Measurements from ENCODE around the gene PHOX2A. TPM values are rescaled to one million over a fixed set of nuclear protein-coding genes. Genes with fewer than 3 reads are reported as not detected.

PHOX2A gene
- total RNA-seq, 1 experiment from 2014 or later = not detected

GRCh38 chr11:72265951-72266350 is 22.0 kb upstream of the PHOX2A start:
- H4K20me1 ChIP-seq (ENCODE audit: insufficient read depth) = no peaks in the 10 kb centered on the region
- no peaks in the 10 kb centered on the region; the same call in 1 of the 2 replicates for H3K9me2 ChIP-seq (ENCODE audit: insufficient read depth)
- no peak overlapping the region for H3K27ac ChIP-seq
- H3K36me3 ChIP-seq (ENCODE audit: low read depth) = no peaks in the 10 kb centered on the region
- H3K4me1 ChIP-seq (replicated peaks; ENCODE audit: insufficient read depth) = 0 out of 2 replicates have a peak, but pooled peaks cover 4% of the 10 kb centered on the region
- no peaks in the 10 kb centered on the region for H3K79me2 ChIP-seq (ENCODE audit: low read depth)
- H3K4me3 ChIP-seq = no peak overlapping the region
- CTCF ChIA-PET = no interaction called here
- H3K9me3 ChIP-seq (ENCODE audit: insufficient read depth, low read depth) = no peaks in the 10 kb centered on the region
- intact Hi-C loops (cut with micrococcal nuclease; ENCODE audit: unreplicated experiment) = no loop called here
- H3K4me2 ChIP-seq = no peak overlapping the region
- no TSS peak for BruUV-seq (replicated peaks)
- no peaks in the 10 kb centered on the region for H3K27me3 ChIP-seq (ENCODE audit: insufficient read depth, low read depth)
- no peak overlapping the region for H2AFZ ChIP-seq
- DNase-seq = no peak
- no peak for TF ChIP-seq EZH2 (IDR thresholded peaks at IDR 0.05; ENCODE audit: low read depth)
- TF ChIP-seq, protein P1, sequence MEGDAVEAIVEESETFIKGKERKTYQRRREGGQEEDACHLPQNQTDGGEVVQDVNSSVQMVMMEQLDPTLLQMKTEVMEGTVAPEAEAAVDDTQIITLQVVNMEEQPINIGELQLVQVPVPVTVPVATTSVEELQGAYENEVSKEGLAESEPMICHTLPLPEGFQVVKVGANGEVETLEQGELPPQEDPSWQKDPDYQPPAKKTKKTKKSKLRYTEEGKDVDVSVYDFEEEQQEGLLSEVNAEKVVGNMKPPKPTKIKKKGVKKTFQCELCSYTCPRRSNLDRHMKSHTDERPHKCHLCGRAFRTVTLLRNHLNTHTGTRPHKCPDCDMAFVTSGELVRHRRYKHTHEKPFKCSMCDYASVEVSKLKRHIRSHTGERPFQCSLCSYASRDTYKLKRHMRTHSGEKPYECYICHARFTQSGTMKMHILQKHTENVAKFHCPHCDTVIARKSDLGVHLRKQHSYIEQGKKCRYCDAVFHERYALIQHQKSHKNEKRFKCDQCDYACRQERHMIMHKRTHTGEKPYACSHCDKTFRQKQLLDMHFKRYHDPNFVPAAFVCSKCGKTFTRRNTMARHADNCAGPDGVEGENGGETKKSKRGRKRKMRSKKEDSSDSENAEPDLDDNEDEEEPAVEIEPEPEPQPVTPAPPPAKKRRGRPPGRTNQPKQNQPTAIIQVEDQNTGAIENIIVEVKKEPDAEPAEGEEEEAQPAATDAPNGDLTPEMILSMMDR (conservative IDR thresholded peaks at IDR 0.05) = no peak
- POLR2A ChIA-PET (ENCODE audit: unreplicated experiment) = no interaction called here
- H3F3A ChIP-seq (ENCODE audit: insufficient read depth, low read depth) = no peaks in the 10 kb centered on the region

GRCh38 chr11:72263361-72263760 is 19.4 kb upstream of the PHOX2A start:
- BruUV-seq (replicated peaks) = no TSS peak
- intact Hi-C loops (cut with micrococcal nuclease; ENCODE audit: unreplicated experiment) = no loop called here
- Histone ChIP-seq H3K27me3 (ENCODE audit: insufficient read depth, low read depth) (no peaks in the 10 kb centered on the region), H3K9me2 (ENCODE audit: insufficient read depth) (no peaks in the 10 kb centered on the region; the same call in 1 of the 2 replicates), H3K79me2 (ENCODE audit: low read depth) (no peaks in the 10 kb centered on the region), H3F3A (ENCODE audit: insufficient read depth, low read depth) (no peaks in the 10 kb centered on the region), H3K4me2 (no peak overlapping the region), H3K4me3 (no peak overlapping the region), H3K36me3 (ENCODE audit: low read depth) (no peaks in the 10 kb centered on the region), H4K20me1 (ENCODE audit: insufficient read depth) (no peaks in the 10 kb centered on the region), H2AFZ (no peak overlapping the region), H3K27ac (no peak overlapping the region), H3K4me1 (replicated peaks; ENCODE audit: insufficient read depth) (no peaks in the 10 kb centered on the region), H3K9me3 (ENCODE audit: insufficient read depth, low read depth) (no peaks in the 10 kb centered on the region)
- ChIA-PET POLR2A (ENCODE audit: unreplicated experiment) (no interaction called here), CTCF (no interaction called here)
- no peak for TF ChIP-seq EZH2 (IDR thresholded peaks at IDR 0.05; ENCODE audit: low read depth)
- TF ChIP-seq, protein P1 (conservative IDR thresholded peaks at IDR 0.05) = no peak
- DNase-seq = no peak

DNA sequence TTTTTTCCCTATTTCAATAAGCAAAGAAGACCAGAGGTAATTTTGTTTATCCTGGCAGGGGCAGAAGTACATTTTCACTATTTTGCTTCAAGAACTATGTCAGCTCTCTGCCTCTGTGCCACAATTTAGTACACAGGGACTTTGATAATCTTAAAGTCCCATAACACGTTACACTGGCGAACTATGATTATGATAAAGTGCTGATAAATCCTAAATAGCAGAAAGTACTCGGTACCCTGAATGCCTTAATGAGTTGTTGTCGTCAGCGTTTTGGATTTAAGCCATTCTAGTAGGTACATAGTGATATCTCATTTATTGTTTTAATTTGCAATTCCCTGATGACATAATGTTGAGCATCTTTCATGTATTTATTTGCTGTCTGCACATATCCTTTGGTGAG is 16.6 kb upstream of the PHOX2A start:
- DNase-seq = no peak
- Histone ChIP-seq H3K9me3 (ENCODE audit: insufficient read depth, low read depth) (no peaks in the 10 kb centered on the region), H3K27ac (no peak overlapping the region), H3K79me2 (ENCODE audit: low read depth) (no peaks in the 10 kb centered on the region), H4K20me1 (ENCODE audit: insufficient read depth) (no peaks in the 10 kb centered on the region), H3K9me2 (ENCODE audit: insufficient read depth) (no peaks in the 10 kb centered on the region; the same call in 1 of the 2 replicates), H3F3A (ENCODE audit: insufficient read depth, low read depth) (no peaks in the 10 kb centered on the region), H3K36me3 (ENCODE audit: low read depth) (no peaks in the 10 kb centered on the region), H3K27me3 (ENCODE audit: insufficient read depth, low read depth) (0 out of 2 replicates have a peak, but pooled peaks cover 10% of the 10 kb centered on the region), H3K4me1 (replicated peaks; ENCODE audit: insufficient read depth) (no peaks in the 10 kb centered on the region), H3K4me2 (no peak overlapping the region), H3K4me3 (no peak overlapping the region), H2AFZ (no peak overlapping the region)
- intact Hi-C loops (cut with micrococcal nuclease; ENCODE audit: unreplicated experiment) = no loop called here
- BruUV-seq (replicated peaks) = no TSS peak
- ChIA-PET CTCF (no interaction called here), POLR2A (ENCODE audit: unreplicated experiment) (no interaction called here)
- TF ChIP-seq EZH2 (IDR thresholded peaks at IDR 0.05; ENCODE audit: low read depth) = no peak
- TF ChIP-seq, protein P1 (conservative IDR thresholded peaks at IDR 0.05) = no peak

Data from PC-9 (cell line).